Gastrocnemius medialis (tissue), 4 donors: ENCODE results near the gene AP2B1. TPM values are rescaled to one million over a fixed set of nuclear protein-coding genes. Genes with fewer than 3 reads are reported as not detected.

ENCODE experiments used
- ATAC-seq, 2 donors: fragments of 150-250 bp; one replicate each; pipeline ENCODE4 v1.9.1; 2016
- DNase-seq, 2 donors: peaks; one replicate each; pipeline ENCODE4 v3.0.0-alpha.2; 2019
- H3K27ac ChIP-seq, 4 donors: fragments of 200-600 bp; sonication (generic); 1 replicate in 1 of 4; 2 replicates in 3 of 4; pipeline ENCODE4 v1.5.1; 2016 to 2018; ENCODE audit warnings: mild to moderate bottlenecking in 2 of 4, moderate library complexity in 1 of 4
- H3K27me3 ChIP-seq, 3 donors: fragments of 200-600 bp; sonication (generic) in 2 of 3; 1 replicate in 1 of 3; 2 replicates in 2 of 3; pipeline versions ENCODE4 v1.5.1 to v1.6.0; 2016 to 2019; ENCODE audit warnings: mild to moderate bottlenecking in 1 of 3, moderate library complexity in 1 of 3
- H3K36me3 ChIP-seq, 2 donors: fragments of 200-600 bp; sonication (generic) in 1 of 2; one replicate each; pipeline ENCODE4 v1.5.1; 2017 to 2018
- H3K4me1 ChIP-seq, 2 donors: fragments of 200-600 bp; sonication (generic) in 1 of 2; one replicate each; pipeline ENCODE4 v1.5.1; 2016 to 2017; ENCODE audit warnings: mild to moderate bottlenecking in 2 of 2
- H3K4me3 ChIP-seq, 4 donors: fragments of 200-600 bp; sonication (generic) in 3 of 4; 1 replicate in 1 of 4; 2 replicates in 3 of 4; pipeline ENCODE4 v1.5.1; 2016 to 2019; ENCODE audit warnings: mild to moderate bottlenecking in 2 of 4
- H3K9me3 ChIP-seq, 3 donors: fragments of 200-600 bp; sonication (generic) in 2 of 3; 1 replicate in 1 of 3; 2 replicates in 2 of 3; pipeline ENCODE4 v1.5.1; 2016 to 2019
- CTCF ChIP-seq, 5 experiments: fragments of 450-650 bp in 3 of 5; fragments of 200-600 bp in 2 of 5; sonication (generic) in 2 of 5; IDR thresholded peaks in 4 of 5; conservative IDR thresholded peaks in 1 of 5; 1 replicate in 4 of 5; 2 replicates in 1 of 5; pipeline ENCODE4 v1.5.1; 2016 to 2019; ENCODE audit warnings: antibody characterized with exemption in 5 of 5, mild to moderate bottlenecking in 3 of 5, moderate library complexity in 3 of 5
- POLR2A ChIP-seq, 2 donors: fragments of 450-650 bp; IDR thresholded peaks; one replicate each; pipeline ENCODE4 v1.6.1; 2017; ENCODE audit warnings: antibody characterized with exemption in 2 of 2, mild to moderate bottlenecking in 2 of 2, moderate library complexity in 2 of 2
- in situ Hi-C, 4 donors: fragments of 200-750 bp; cut with MboI; loops; one replicate each; pipeline versions ENCODE4 v1.15.0 to v1.8.0; 2017; ENCODE audit warnings: low sequenced_read_pairs in 4 of 4
- intact Hi-C: fragments of 100-400 bp; cut with DNase I; formaldehyde crosslinking; loops from one replicate; pipeline ENCODE4 v1.15.1; 2023; ENCODE audit warnings: low total_unique reads
- total RNA-seq, 4 donors: library from RNA; depleted of rRNA; stranded (reverse); fragments of >200 nt; gene quantifications; one replicate each; pipeline versions ENCODE4 v1.1.0 to v1.2.3, GENCODE V29; 2016

Gene AP2B1
- total RNA-seq, 4 donors from 2014 or later, result 31.3 to 48.7 (median 38.1) TPM

- H3K36me3 ChIP-seq, result no peaks in the 10 kb centered on the region
- H3K4me3 ChIP-seq, result no peak overlapping the region
- no peak overlapping the region for H3K27ac ChIP-seq
- intact Hi-C loops (no loop called here), in situ Hi-C loops (loop anchor here in 2 of 4 donors (25.0 kb wide), 1 partner anchor 567 kb away; the partner anchor contains the start of gene LIG3 (in 2 of the 2))
- H3K27me3 ChIP-seq, result peaks cover 0 to 5% (median 0%) of the 10 kb centered on the region in 3 donors
- no peaks in the 10 kb centered on the region for H3K9me3 ChIP-seq
- no peak for DNase-seq
- ATAC-seq, result no peak
- no peaks in the 10 kb centered on the region for H3K4me1 ChIP-seq
- TF ChIP-seq CTCF (IDR thresholded peaks at IDR 0.05 in 4 of 5, conservative IDR thresholded peaks at IDR 0.05 in 1 of 5) (no peak), POLR2A (IDR thresholded peaks at IDR 0.05) (no peak)
These were observed 32.5 kb upstream of the AP2B1 start for GRCh38 chr17:35554668-35555067.

GRCh38 chr17:35555691-35556090, 31.4 kb upstream of the AP2B1 start:
- no peak overlapping the region for H3K27ac ChIP-seq
- intact Hi-C loops, result no loop called here
- no peaks in the 10 kb centered on the region for H3K9me3 ChIP-seq
- TF ChIP-seq POLR2A (IDR thresholded peaks at IDR 0.05) (no peak), CTCF (IDR thresholded peaks at IDR 0.05 in 4 of 5, conservative IDR thresholded peaks at IDR 0.05 in 1 of 5) (no peak)
- ATAC-seq (no peak), DNase-seq (no peak)
- no peaks in the 10 kb centered on the region for H3K36me3 ChIP-seq
- no peak overlapping the region for H3K4me3 ChIP-seq
- peaks cover 0 to 2% (median 0%) of the 10 kb centered on the region in 3 donors for H3K27me3 ChIP-seq
- in situ Hi-C loops, result loop anchor here in 2 of 4 donors (25.0 kb wide), 1 partner anchor 568 kb away; the partner anchor contains the start of gene LIG3 (in 2 of the 2)
- no peaks in the 10 kb centered on the region for H3K4me1 ChIP-seq

- no peaks in the 10 kb centered on the region for H3K36me3 ChIP-seq
- H3K4me3 ChIP-seq, result no peak overlapping the region
- in situ Hi-C loops, result loop anchor here in 2 of 4 donors (25.0 kb wide), 1 partner anchor 570 kb away; the partner anchor contains the start of gene LIG3 (in 2 of the 2)
- H3K27me3 ChIP-seq, result no peaks in the 10 kb centered on the region
- TF ChIP-seq CTCF (IDR thresholded peaks at IDR 0.05 in 4 of 5, conservative IDR thresholded peaks at IDR 0.05 in 1 of 5) (no peak), POLR2A (IDR thresholded peaks at IDR 0.05) (no peak)
- intact Hi-C loops, result no loop called here
- DNase-seq (no peak), ATAC-seq (no peak)
- no peak overlapping the region for H3K27ac ChIP-seq
- no peaks in the 10 kb centered on the region for H3K4me1 ChIP-seq
- no peaks in the 10 kb centered on the region for H3K9me3 ChIP-seq
These were observed 29.8 kb upstream of the AP2B1 start for GRCh38 chr17:35557353-35557752.

- Histone ChIP-seq H3K4me3 (no peak overlapping the region), H3K27ac (no peak overlapping the region), H3K9me3 (no peaks in the 10 kb centered on the region), H3K27me3 (no peaks in the 10 kb centered on the region), H3K4me1 (no peaks in the 10 kb centered on the region), H3K36me3 (no peaks in the 10 kb centered on the region)
- ATAC-seq, result no peak
- no peak for TF ChIP-seq CTCF (IDR thresholded peaks at IDR 0.05 in 4 of 5, conservative IDR thresholded peaks at IDR 0.05 in 1 of 5)
- no peak for TF ChIP-seq POLR2A (IDR thresholded peaks at IDR 0.05)
- in situ Hi-C loops, result loop anchor here in 2 of 4 donors (25.0 kb wide), 1 partner anchor 572 kb away; the partner anchor contains the start of gene LIG3 (in 2 of the 2)
- intact Hi-C loops, result no loop called here
- DNase-seq, result no peak
These were observed 27.5 kb upstream of the AP2B1 start for GRCh38 chr17:35559495-35560210.
